Thyroid gland (tissue), 4 donors: ENCODE measurements around the gene ABCF1. TPM values are rescaled to one million over a fixed set of nuclear protein-coding genes. Genes with fewer than 3 reads are reported as not detected.

Experiments used
- DNase-seq, 2 donors: peaks; one replicate each; pipeline ENCODE4 v3.0.0-alpha.2; 2019
- H3K27ac ChIP-seq, 3 donors: fragments of 200-600 bp; sonication (generic); 1 replicate in 2 of 3; 2 replicates in 1 of 3; pipeline ENCODE4 v1.5.1; 2016 to 2019; ENCODE audit warnings: mild to moderate bottlenecking in 1 of 3, moderate library complexity in 1 of 3
- H3K27me3 ChIP-seq: fragments of 200-600 bp; sonication (generic); one replicate; pipeline ENCODE4 v1.5.1; 2019
- H3K36me3 ChIP-seq, 2 donors: fragments of 200-600 bp; sonication (generic); one replicate each; pipeline ENCODE4 v1.5.1; 2016 to 2019
- H3K4me1 ChIP-seq, 2 donors: fragments of 200-600 bp; sonication (generic); one replicate each; pipeline ENCODE4 v1.5.1; 2017 to 2019
- H3K4me3 ChIP-seq, 3 donors: fragments of 200-600 bp; sonication (generic); replicated peaks in 1 of 3; 1 replicate in 2 of 3; 2 replicates in 1 of 3; pipeline ENCODE4 v1.5.1; 2016; ENCODE audit warnings: mild to moderate bottlenecking in 1 of 3
- H3K9me3 ChIP-seq: fragments of 200-600 bp; sonication (generic); one replicate; pipeline ENCODE4 v1.5.1; 2017
- CTCF ChIP-seq, 6 experiments: fragments of 200-600 bp in 3 of 6; fragments of 450-650 bp in 3 of 6; sonication (generic) in 3 of 6; IDR thresholded peaks; one replicate each; pipeline ENCODE4 v1.5.1; 2016 to 2019; ENCODE audit warnings: antibody characterized with exemption in 6 of 6, mild to moderate bottlenecking in 2 of 6, inconsistent platforms in 1 of 6, moderate library complexity in 1 of 6
- POLR2A ChIP-seq, 2 donors: fragments of 450-650 bp; IDR thresholded peaks; one replicate each; pipeline ENCODE4 v1.6.1; 2017; ENCODE audit warnings: antibody characterized with exemption in 2 of 2, mild to moderate bottlenecking in 2 of 2, moderate library complexity in 1 of 2
- WGBS, 2 donors: methylation state at CpG; one replicate each; pipeline ENCODE4 v1.1.5; 2017; 5-methylcytosine and 5-hydroxymethylcytosine counted together
- intact Hi-C: fragments of 100-400 bp; cut with DNase I; formaldehyde crosslinking; loops from one replicate; pipeline ENCODE4 v1.15.1; 2023
- total RNA-seq, 4 donors: library from RNA; depleted of rRNA; stranded (reverse); fragments of >200 nt; gene quantifications; one replicate each; pipeline ENCODE4 v1.2.3, GENCODE V29; 2016

Gene ABCF1
- total RNA-seq, 4 donors from 2014 or later, result 41.4 to 47.1 (median 43.5) TPM

DNA sequence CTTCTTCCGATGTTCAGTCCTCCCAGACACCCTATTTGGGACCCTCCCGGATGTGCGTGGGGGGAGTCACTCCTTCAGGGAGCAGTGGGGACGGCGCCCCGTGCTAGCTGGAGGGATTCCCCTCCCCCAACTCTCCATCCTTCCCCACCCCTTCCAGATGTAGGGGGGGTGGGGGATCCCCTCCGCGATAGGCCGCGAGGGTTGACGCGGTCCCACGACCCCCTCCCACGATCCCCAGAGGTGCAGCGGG lies 15.5 kb upstream of the ABCF1 start:
- WGBS, 2 donors, result 0 to 3% methylated on average over 2 to 12 of the region's 15 CpGs
- intact Hi-C loops, result no loop called here

GRCh38 chr6:30556066-30556905 lies 15.0 kb upstream of the ABCF1 start, which contains the start of gene GNL1:
TSS of gene GNL1 (minus strand) at chr6:30556489. CDS start at chr6:30556203, 286 bp downstream.
- peak in 1 of 6 experiments; percentile 8 for TF ChIP-seq CTCF (IDR thresholded peaks at IDR 0.05)
- peak in 1 of 2 donors; percentile 55 for TF ChIP-seq POLR2A (IDR thresholded peaks at IDR 0.05)
- 0% methylated on average over 27 to 49 of the region's 71 CpGs for WGBS, 2 donors

More for the DNA sequence above, 15.5 kb upstream of the ABCF1 start:
- Histone ChIP-seq H3K4me3 (peak overlapping the region; percentile 43 to 98 (median 94)), H3K36me3 (peaks cover 24 to 31% of the 10 kb centered on the region in 2 donors), H3K27me3 (no peaks in the 10 kb centered on the region), H3K9me3 (no peaks in the 10 kb centered on the region), H3K4me1 (peaks cover 19 to 21% of the 10 kb centered on the region in 2 donors), H3K27ac (peak overlapping the region; percentile 94 to 99 (median 95))
- TF ChIP-seq CTCF (IDR thresholded peaks at IDR 0.05), result no peak
- no peak for TF ChIP-seq POLR2A (IDR thresholded peaks at IDR 0.05)
- DNase-seq, result no peak

GRCh38 chr6:30556906-30557682 lies 14.1 kb upstream of the ABCF1 start, which contains the start of gene PRR3:
TSS of gene PRR3 (plus strand) at chr6:30557295. CDS start at chr6:30557345, 50 bp downstream.
- Histone ChIP-seq H3K36me3 (peaks cover 17 to 19% of the 10 kb centered on the region in 2 donors), H3K4me3 (peak within 1 kb of the TSS; percentile 43 to 98 (median 94)), H3K27ac (peak within 1 kb of the TSS; percentile 94 to 99 (median 95)), H3K27me3 (no peaks in the 10 kb centered on the region), H3K4me1 (peaks cover 19 to 21% of the 10 kb centered on the region in 2 donors), H3K9me3 (no peaks in the 10 kb centered on the region)
- TF ChIP-seq POLR2A (IDR thresholded peaks at IDR 0.05) (peak; percentile 20 to 34), CTCF (IDR thresholded peaks at IDR 0.05) (no peak)
- WGBS, 2 donors, result 0 to 1% methylated on average over 39 to 41 of the region's 42 CpGs
- intact Hi-C loops, result no loop called here
- peak; percentile 87 for DNase-seq

More at GRCh38 chr6:30556066-30556905, 15.0 kb upstream of the ABCF1 start, which contains the start of gene GNL1:
- Histone ChIP-seq H3K36me3 (peaks cover 19 to 26% of the 10 kb centered on the region in 2 donors), H3K4me1 (peaks cover 19 to 21% of the 10 kb centered on the region in 2 donors), H3K27ac (peak within 1 kb of the TSS; percentile 94 to 99 (median 95)), H3K27me3 (no peaks in the 10 kb centered on the region), H3K4me3 (peak within 1 kb of the TSS; percentile 43 to 98 (median 94)), H3K9me3 (no peaks in the 10 kb centered on the region)
- intact Hi-C loops, result no loop called here
- DNase-seq, result peak; percentile 98

DNA sequence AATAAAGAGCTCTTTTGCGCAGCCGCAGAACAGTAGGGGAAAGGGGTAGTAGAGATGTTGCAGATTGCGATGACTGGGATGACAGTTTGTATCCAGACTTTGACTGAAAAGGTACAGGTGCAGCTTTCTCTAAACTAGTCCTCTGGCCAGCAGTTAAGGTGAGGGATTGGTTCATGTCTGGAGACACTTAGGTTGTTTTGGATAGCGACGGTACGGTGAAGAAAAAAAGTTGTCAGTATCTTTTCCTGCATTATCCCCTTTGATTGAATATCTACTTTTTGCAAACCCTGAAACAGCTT lies 13.6 kb upstream of the ABCF1 start:
- no peak for DNase-seq
- intact Hi-C loops, result no loop called here
- 2% methylated on average over 6 of the region's 6 CpGs for WGBS, 2 donors
- Histone ChIP-seq H3K9me3 (no peaks in the 10 kb centered on the region), H3K4me1 (peaks cover 19 to 21% of the 10 kb centered on the region in 2 donors), H3K27me3 (no peaks in the 10 kb centered on the region), H3K36me3 (peaks cover 15 to 19% of the 10 kb centered on the region in 2 donors), H3K27ac (peak overlapping the region in 2 of 3 donors; percentile 95 to 99), H3K4me3 (peak overlapping the region; percentile 43 to 98 (median 94))
- TF ChIP-seq POLR2A (IDR thresholded peaks at IDR 0.05) (no peak), CTCF (IDR thresholded peaks at IDR 0.05) (no peak)
